HG03097 (cell line): ENCODE results near the gene NARS2.

ENCODE experiments used
- ATAC-seq: cut with Tn5 transposase; IDR thresholded peaks from one replicate; pipeline ENCODE4 v1.9.1; 2021; ENCODE audit not compliant: unreplicated experiment, low FRiP score

The NARS2 gene

GRCh38 chr11:78450866-78451265 is 123.8 kb downstream of the NARS2 start:
- ATAC-seq: no peak

- no peak for ATAC-seq
Observed at GRCh38 chr11:78449866-78450265, 124.8 kb downstream of the NARS2 start.

GRCh38 chr11:78446210-78446609 is 128.5 kb downstream of the NARS2 start:
- no peak for ATAC-seq

- no peak for ATAC-seq
Observed at GRCh38 chr11:78444726-78445125, 129.9 kb downstream of the NARS2 start.

GRCh38 chr11:78441956-78442355 is 132.7 kb downstream of the NARS2 start:
- ATAC-seq: no peak

GRCh38 chr11:78438298-78438975 is 136.2 kb downstream of the NARS2 start:
- ATAC-seq: no peak

GRCh38 chr11:78432956-78433355 is 141.7 kb downstream of the NARS2 start:
- no peak for ATAC-seq

GRCh38 chr11:78432058-78432515 is 142.6 kb downstream of the NARS2 start:
- no peak for ATAC-seq

- ATAC-seq: no peak
Observed at GRCh38 chr11:78429660-78430059, 145.0 kb downstream of the NARS2 start.

- no peak for ATAC-seq
Observed at GRCh38 chr11:78429209-78429608, 145.5 kb downstream of the NARS2 start.

- no peak for ATAC-seq
Observed at GRCh38 chr11:78428773-78429172, 145.9 kb downstream of the NARS2 start.

GRCh38 chr11:78428266-78428636 is 146.4 kb downstream of the NARS2 start:
- ATAC-seq: no peak

- no peak for ATAC-seq
Observed at GRCh38 chr11:78427615-78428265, 146.9 kb downstream of the NARS2 start.

- ATAC-seq: no peak
Observed at GRCh38 chr11:78426845-78427244, 147.8 kb downstream of the NARS2 start.

- no peak for ATAC-seq
Observed at GRCh38 chr11:78425399-78426070, 149.1 kb downstream of the NARS2 start.

GRCh38 chr11:78424334-78425270 is 150.1 kb downstream of the NARS2 start:
- peak; percentile 33 for ATAC-seq

GRCh38 chr11:78423241-78423640 is 151.4 kb downstream of the NARS2 start:
- ATAC-seq: no peak

GRCh38 chr11:78420796-78421209 is 153.9 kb downstream of the NARS2 start:
- no peak for ATAC-seq

GRCh38 chr11:78420255-78420764 is 154.4 kb downstream of the NARS2 start:
- ATAC-seq: no peak

GRCh38 chr11:78419327-78419726 is 155.3 kb downstream of the NARS2 start:
- no peak for ATAC-seq
